HepG2 (cell line): Measurements from ENCODE around the gene PRICKLE2.

Experiments used
- CREM ChIP-seq, 2 experiments: sonication (generic) in 1 of 2; formaldehyde crosslinking in 1 of 2; IDR thresholded peaks; 2 replicates each; pipeline versions ENCODE4 v1.4.0 to v1.6.1; 2016 to 2020; ENCODE audit warnings: antibody characterized with exemption in 1 of 2, mild to moderate bottlenecking in 1 of 2, missing genetic modification reagents in 1 of 2
- GABPA ChIP-seq, 2 experiments: IDR thresholded peaks; 2 replicates each; pipeline ENCODE4 v1.6.1; 2011 to 2016; ENCODE audit warnings: low read depth in 2 of 2, low read length in 1 of 2, missing biosample characterization in 1 of 2, missing genetic modification characterization in 1 of 2
- MTF1 ChIP-seq: sonication (generic); formaldehyde crosslinking; IDR thresholded peaks from 2 replicates; pipeline ENCODE4 v1.5.0; 2020; ENCODE audit warnings: missing genetic modification reagents
- MXD4 ChIP-seq: IDR thresholded peaks from 2 replicates; pipeline ENCODE4 v1.6.1; 2016; ENCODE audit warnings: mild to moderate bottlenecking, missing biosample characterization, missing genetic modification reagents
- MXI1 ChIP-seq: IDR thresholded peaks from 3 replicates; pipeline ENCODE4 v1.6.1; 2012; ENCODE audit warnings: low read depth, low read length, inconsistent platforms, borderline replicate concordance
- MYC ChIP-seq: sonication (generic); formaldehyde crosslinking; IDR thresholded peaks from 2 replicates; pipeline ENCODE4 v1.9.0; 2021; ENCODE audit warnings: missing genetic modification reagents, borderline replicate concordance
- RFX1 ChIP-seq: fragments of 450-650 bp; IDR thresholded peaks from 2 replicates; pipeline ENCODE4 v1.6.1; 2017
- ZNF570 ChIP-seq: sonication (generic); formaldehyde crosslinking; IDR thresholded peaks from 2 replicates; pipeline ENCODE4 v1.4.0; 2020; ENCODE audit warnings: mild to moderate bottlenecking, missing genetic modification reagents, borderline replicate concordance
- TF ChIP-seq, protein P1 (sequence below): sonication (generic); formaldehyde crosslinking; IDR thresholded peaks from 2 replicates; pipeline ENCODE4 v1.5.0; 2020; ENCODE audit warnings: mild to moderate bottlenecking, missing genetic modification reagents, moderate library complexity
- TF ChIP-seq, protein P2 (sequence below), 2 experiments: sonication (generic) in 1 of 2; formaldehyde crosslinking in 1 of 2; IDR thresholded peaks; 2 replicates each; pipeline versions ENCODE4 v1.4.0 to v1.6.1; 2018 to 2020; ENCODE audit warnings: missing genetic modification reagents in 2 of 2, borderline replicate concordance in 1 of 2, low read depth in 1 of 2, mild to moderate bottlenecking in 1 of 2, missing biosample characterization in 1 of 2

DNA sequence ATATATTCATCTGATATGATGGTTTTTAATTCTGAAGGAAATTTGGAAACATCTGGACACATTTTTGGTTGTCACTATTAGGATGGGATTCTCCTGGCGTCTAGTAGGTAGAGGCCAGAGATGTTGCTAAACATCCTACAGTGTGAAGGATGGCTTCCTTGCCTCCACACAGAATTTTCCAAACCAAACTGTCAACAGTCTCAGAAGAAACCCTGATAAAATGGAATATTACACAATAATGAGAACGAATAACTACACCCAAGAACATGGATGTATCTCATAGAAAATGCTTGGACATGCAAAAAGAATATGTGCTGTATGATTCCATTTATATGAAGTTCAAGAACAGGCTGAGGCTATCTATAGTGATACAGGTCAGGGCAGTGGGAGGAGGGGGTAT, 122.1 kb downstream of the PRICKLE2 start:
- TF ChIP-seq CREM (IDR thresholded peaks at IDR 0.05) (no peak), CREM (CRISPR knock-in tag; IDR thresholded peaks at IDR 0.05) (no peak), MXI1 (no peak), MXD4 (CRISPR knock-in tag) (no peak), MTF1 (CRISPR knock-in tag) (no peak), MYC (CRISPR knock-in tag) (no peak), GABPA (IDR thresholded peaks at IDR 0.05; ENCODE audit: low read depth, low read length) (no peak), GABPA (CRISPR knock-in tag; IDR thresholded peaks at IDR 0.05; ENCODE audit: low read depth) (no peak), ZNF570 (CRISPR knock-in tag) (no peak), RFX1 (no peak)
- TF ChIP-seq, protein P1, sequence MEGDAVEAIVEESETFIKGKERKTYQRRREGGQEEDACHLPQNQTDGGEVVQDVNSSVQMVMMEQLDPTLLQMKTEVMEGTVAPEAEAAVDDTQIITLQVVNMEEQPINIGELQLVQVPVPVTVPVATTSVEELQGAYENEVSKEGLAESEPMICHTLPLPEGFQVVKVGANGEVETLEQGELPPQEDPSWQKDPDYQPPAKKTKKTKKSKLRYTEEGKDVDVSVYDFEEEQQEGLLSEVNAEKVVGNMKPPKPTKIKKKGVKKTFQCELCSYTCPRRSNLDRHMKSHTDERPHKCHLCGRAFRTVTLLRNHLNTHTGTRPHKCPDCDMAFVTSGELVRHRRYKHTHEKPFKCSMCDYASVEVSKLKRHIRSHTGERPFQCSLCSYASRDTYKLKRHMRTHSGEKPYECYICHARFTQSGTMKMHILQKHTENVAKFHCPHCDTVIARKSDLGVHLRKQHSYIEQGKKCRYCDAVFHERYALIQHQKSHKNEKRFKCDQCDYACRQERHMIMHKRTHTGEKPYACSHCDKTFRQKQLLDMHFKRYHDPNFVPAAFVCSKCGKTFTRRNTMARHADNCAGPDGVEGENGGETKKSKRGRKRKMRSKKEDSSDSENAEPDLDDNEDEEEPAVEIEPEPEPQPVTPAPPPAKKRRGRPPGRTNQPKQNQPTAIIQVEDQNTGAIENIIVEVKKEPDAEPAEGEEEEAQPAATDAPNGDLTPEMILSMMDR: no peak
- TF ChIP-seq, protein P2, sequence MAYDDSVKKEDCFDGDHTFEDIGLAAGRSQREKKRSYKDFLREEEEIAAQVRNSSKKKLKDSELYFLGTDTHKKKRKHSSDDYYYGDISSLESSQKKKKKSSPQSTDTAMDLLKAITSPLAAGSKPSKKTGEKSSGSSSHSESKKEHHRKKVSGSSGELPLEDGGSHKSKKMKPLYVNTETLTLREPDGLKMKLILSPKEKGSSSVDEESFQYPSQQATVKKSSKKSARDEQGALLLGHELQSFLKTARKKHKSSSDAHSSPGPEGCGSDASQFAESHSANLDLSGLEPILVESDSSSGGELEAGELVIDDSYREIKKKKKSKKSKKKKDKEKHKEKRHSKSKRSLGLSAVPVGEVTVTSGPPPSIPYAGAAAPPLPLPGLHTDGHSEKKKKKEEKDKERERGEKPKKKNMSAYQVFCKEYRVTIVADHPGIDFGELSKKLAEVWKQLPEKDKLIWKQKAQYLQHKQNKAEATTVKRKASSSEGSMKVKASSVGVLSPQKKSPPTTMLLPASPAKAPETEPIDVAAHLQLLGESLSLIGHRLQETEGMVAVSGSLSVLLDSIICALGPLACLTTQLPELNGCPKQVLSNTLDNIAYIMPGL (CRISPR knock-in tag; IDR thresholded peaks at IDR 0.05; ENCODE audit: borderline replicate concordance in 1 of 2, low read depth in 1 of 2): no peak
